Measurements from ENCODE around the gene COQ10A. TPM values are rescaled to one million over a fixed set of nuclear protein-coding genes. Genes with fewer than 3 reads are reported as not detected.
A peak's percentile ranks its signal among the peaks of the same experiment; 100 is the strongest.

Gene COQ10A
- polyA plus RNA-seq, 3 donors: 1.7 to 13.5 (median 2.0) TPM

- no peak for TF ChIP-seq CTCF (IDR thresholded peaks at IDR 0.05)
- WGBS (ENCODE audit: insufficient coverage): 79% methylated on average over 2 of the region's 8 CpGs
- H3K27ac ChIP-seq (ENCODE audit: low read depth in 1 of 2, low read length in 2 of 2): no peak overlapping the region
- H3K4me3 ChIP-seq (replicated peaks in 1 of 3; ENCODE audit: low read depth in 2 of 3, low read length in 3 of 3): no peak overlapping the region
- Mint-ChIP-seq H3K27me3 (ENCODE audit: low read depth in 3 of 3) (no peaks in the 10 kb centered on the region), H3K4me1 (peaks cover 14% of the 10 kb centered on the region), H3K36me3 (peaks cover 21 to 36% of the 10 kb centered on the region in 2 donors), H3K9me3 (no peaks in the 10 kb centered on the region), H3K4me3 (no peak overlapping the region), H3K27ac (peak overlapping the region in 1 of 7 donors; percentile 22)
- H3K27me3 ChIP-seq (ENCODE audit: control insufficient read depth in 2 of 2, insufficient read depth in 2 of 2, low read length in 2 of 2): no peaks in the 10 kb centered on the region
- H3K4me1 ChIP-seq (ENCODE audit: control insufficient read depth in 1 of 2, insufficient read depth in 2 of 2, low read length in 2 of 2): peaks cover 9 to 10% of the 10 kb centered on the region in 2 donors
- no peaks in the 10 kb centered on the region for H3K9me3 ChIP-seq (replicated peaks in 1 of 2; ENCODE audit: control insufficient read depth in 1 of 2, insufficient read depth in 1 of 2, low read length in 2 of 2)
- H3K79me2 ChIP-seq (ENCODE audit: insufficient read depth, low read length): peaks cover 12% of the 10 kb centered on the region
- peaks cover 30 to 49% of the 10 kb centered on the region in 2 donors for H3K36me3 ChIP-seq (replicated peaks in 1 of 2; ENCODE audit: control insufficient read depth in 1 of 2, insufficient read depth in 2 of 2, low read length in 2 of 2)
- intact Hi-C loops (cut with micrococcal nuclease): no loop called here
- no peak overlapping the region for H2AFZ ChIP-seq (ENCODE audit: insufficient read depth, low read depth, low read length, poor library complexity, severe bottlenecking)
- no peak overlapping the region for H3K9ac ChIP-seq (ENCODE audit: insufficient read depth, low read length, poor library complexity, severe bottlenecking)
- no peak overlapping the region for H3K4me2 ChIP-seq (replicated peaks; ENCODE audit: extremely low read depth, low read length, poor library complexity, severe bottlenecking)
- no peaks in the 10 kb centered on the region for H4K20me1 ChIP-seq (ENCODE audit: insufficient read depth, low read length)
- DNase-seq: no peak
Measured at GRCh38 chr12:56304872-56305590, 38.3 kb downstream of the COQ10A start.

- Histone ChIP-seq H3K79me2 (ENCODE audit: insufficient read depth, low read length) (no peaks in the 10 kb centered on the region), H3K9me3 (replicated peaks in 1 of 2; ENCODE audit: control insufficient read depth in 1 of 2, insufficient read depth in 1 of 2, low read length in 2 of 2) (no peaks in the 10 kb centered on the region), H3K4me2 (replicated peaks; ENCODE audit: extremely low read depth, low read length, poor library complexity, severe bottlenecking) (no peak overlapping the region), H3K4me1 (ENCODE audit: control insufficient read depth in 1 of 2, insufficient read depth in 2 of 2, low read length in 2 of 2) (no peaks in the 10 kb centered on the region), H2AFZ (ENCODE audit: insufficient read depth, low read depth, low read length, poor library complexity, severe bottlenecking) (no peak overlapping the region), H3K4me3 (replicated peaks in 1 of 3; ENCODE audit: low read depth in 2 of 3, low read length in 3 of 3) (no peak overlapping the region), H3K36me3 (replicated peaks in 1 of 2; ENCODE audit: control insufficient read depth in 1 of 2, insufficient read depth in 2 of 2, low read length in 2 of 2) (peaks cover 39 to 64% of the 10 kb centered on the region in 2 donors), H3K27ac (ENCODE audit: low read depth in 1 of 2, low read length in 2 of 2) (no peak overlapping the region), H3K27me3 (ENCODE audit: control insufficient read depth in 2 of 2, insufficient read depth in 2 of 2, low read length in 2 of 2) (no peaks in the 10 kb centered on the region), H4K20me1 (ENCODE audit: insufficient read depth, low read length) (no peaks in the 10 kb centered on the region), H3K9ac (ENCODE audit: insufficient read depth, low read length, poor library complexity, severe bottlenecking) (no peak overlapping the region)
- no peak for TF ChIP-seq CTCF (IDR thresholded peaks at IDR 0.05)
- Mint-ChIP-seq H3K4me1 (peaks cover 2% of the 10 kb centered on the region), H3K27me3 (ENCODE audit: low read depth in 3 of 3) (no peaks in the 10 kb centered on the region), H3K9me3 (no peaks in the 10 kb centered on the region), H3K36me3 (peaks cover 34 to 56% of the 10 kb centered on the region in 2 donors), H3K27ac (no peak overlapping the region), H3K4me3 (no peak overlapping the region)
- intact Hi-C loops (cut with micrococcal nuclease): no loop called here
- DNase-seq: no peak
- 100% methylated on average over 3 of the region's 7 CpGs for WGBS (ENCODE audit: insufficient coverage)
Measured at GRCh38 chr12:56307221-56307965, 40.7 kb downstream of the COQ10A start.
